Measurements from ENCODE around the gene FUT1. TPM values are rescaled to one million over a fixed set of nuclear protein-coding genes. Genes with fewer than 3 reads are reported as not detected.

Gene FUT1
- under 0.01 TPM in 1 of 2 replicates, not detected in the other for total RNA-seq (ENCODE audit: low replicate concordance)

DNA sequence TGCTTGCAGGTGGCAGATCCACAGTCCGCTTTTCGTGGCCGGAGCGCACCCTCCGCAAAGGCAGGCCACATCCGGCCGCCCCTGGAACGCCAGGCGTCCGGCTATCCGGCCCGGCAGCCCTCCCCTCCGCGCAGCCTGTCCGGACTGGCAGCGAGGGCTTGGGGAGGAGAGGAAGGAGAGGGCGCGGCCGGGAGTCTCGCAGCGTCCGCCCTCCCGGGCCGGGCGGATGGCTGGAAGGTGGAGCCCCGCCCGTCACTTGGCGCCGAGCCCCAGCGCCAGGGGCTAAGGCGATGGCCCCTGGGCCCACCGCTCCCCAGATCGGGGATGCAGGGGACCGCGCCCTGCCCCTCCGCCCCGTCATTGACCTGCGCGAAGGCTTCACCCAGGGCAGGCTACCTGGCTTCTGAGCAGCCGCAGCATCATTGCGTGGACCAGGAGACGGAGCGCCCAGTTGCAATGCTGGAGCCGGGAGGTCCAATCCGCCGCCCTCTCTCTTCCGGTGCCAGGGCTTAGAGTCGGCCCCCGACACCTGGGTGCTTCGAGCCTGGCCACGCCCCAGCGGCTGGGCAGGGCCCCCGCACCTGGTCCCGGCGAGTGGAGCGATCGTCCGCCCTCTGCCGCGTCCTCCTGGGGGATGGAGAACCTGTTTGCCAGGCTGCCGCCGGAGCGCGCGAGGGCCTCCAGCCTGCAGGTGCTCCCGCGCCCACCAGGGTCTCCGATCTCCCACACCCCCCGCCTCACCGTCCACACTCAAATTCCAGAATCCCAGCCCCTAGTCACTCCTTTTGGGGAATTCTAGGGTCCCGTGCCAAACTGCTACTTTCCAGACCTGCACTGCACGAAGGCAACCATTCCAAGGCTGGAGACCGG, at the start of gene FUT1:
Gene FUT1 (minus strand): TSS at position 146 of the 870 bp plus-strand sequence. CDS start 1,360 bp downstream, outside the sequence.
- DNase-seq (ENCODE audit: low read depth): no peak
- TF ChIP-seq, protein P1, sequence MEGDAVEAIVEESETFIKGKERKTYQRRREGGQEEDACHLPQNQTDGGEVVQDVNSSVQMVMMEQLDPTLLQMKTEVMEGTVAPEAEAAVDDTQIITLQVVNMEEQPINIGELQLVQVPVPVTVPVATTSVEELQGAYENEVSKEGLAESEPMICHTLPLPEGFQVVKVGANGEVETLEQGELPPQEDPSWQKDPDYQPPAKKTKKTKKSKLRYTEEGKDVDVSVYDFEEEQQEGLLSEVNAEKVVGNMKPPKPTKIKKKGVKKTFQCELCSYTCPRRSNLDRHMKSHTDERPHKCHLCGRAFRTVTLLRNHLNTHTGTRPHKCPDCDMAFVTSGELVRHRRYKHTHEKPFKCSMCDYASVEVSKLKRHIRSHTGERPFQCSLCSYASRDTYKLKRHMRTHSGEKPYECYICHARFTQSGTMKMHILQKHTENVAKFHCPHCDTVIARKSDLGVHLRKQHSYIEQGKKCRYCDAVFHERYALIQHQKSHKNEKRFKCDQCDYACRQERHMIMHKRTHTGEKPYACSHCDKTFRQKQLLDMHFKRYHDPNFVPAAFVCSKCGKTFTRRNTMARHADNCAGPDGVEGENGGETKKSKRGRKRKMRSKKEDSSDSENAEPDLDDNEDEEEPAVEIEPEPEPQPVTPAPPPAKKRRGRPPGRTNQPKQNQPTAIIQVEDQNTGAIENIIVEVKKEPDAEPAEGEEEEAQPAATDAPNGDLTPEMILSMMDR (IDR thresholded peaks at IDR 0.05; ENCODE audit: insufficient read depth, low read length): no peak
- H3K4me3 ChIP-seq (ENCODE audit: low read depth, low read length): peak within 1 kb of the TSS; percentile 49

- no peak for DNase-seq (ENCODE audit: low read depth)
- TF ChIP-seq, protein P1 (IDR thresholded peaks at IDR 0.05; ENCODE audit: insufficient read depth, low read length): no peak
- H3K4me3 ChIP-seq (ENCODE audit: low read depth, low read length): no peak overlapping the region
Observed at GRCh38 chr19:48799358-48800300, 47.2 kb upstream of the FUT1 start.

- TF ChIP-seq, protein P1 (IDR thresholded peaks at IDR 0.05; ENCODE audit: insufficient read depth, low read length): no peak
- no peak for DNase-seq (ENCODE audit: low read depth)
- no peak overlapping the region for H3K4me3 ChIP-seq (ENCODE audit: low read depth, low read length)
Observed at GRCh38 chr19:48798937-48799336, 46.5 kb upstream of the FUT1 start.

- DNase-seq (ENCODE audit: low read depth): no peak
- TF ChIP-seq, protein P1 (IDR thresholded peaks at IDR 0.05; ENCODE audit: insufficient read depth, low read length): no peak
- H3K4me3 ChIP-seq (ENCODE audit: low read depth, low read length): no peak overlapping the region
Observed at GRCh38 chr19:48797103-48797502, 44.7 kb upstream of the FUT1 start.

GRCh38 chr19:48796298-48797083, 44.0 kb upstream of the FUT1 start:
- no peak for DNase-seq (ENCODE audit: low read depth)
- no peak overlapping the region for H3K4me3 ChIP-seq (ENCODE audit: low read depth, low read length)
- TF ChIP-seq, protein P1 (IDR thresholded peaks at IDR 0.05; ENCODE audit: insufficient read depth, low read length): no peak

DNA sequence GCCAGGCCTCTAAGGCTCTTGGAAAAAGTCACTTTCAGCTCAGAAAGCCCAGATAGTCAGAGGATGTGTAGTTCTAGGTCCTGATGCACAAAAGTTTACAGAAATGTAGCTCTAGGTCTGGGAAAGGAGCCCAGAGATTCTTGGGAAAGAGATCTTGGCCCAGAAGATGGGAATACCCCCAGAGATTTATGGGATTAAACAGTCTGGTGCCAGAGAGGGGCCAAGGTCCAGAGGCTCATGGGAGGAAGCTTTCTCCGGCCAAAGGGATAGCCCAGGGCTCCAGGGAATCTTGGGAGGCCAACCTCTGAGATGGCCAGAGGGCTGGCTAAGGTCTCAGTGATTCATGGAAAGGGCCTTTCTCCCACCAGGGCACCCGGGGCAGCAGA, 43.2 kb upstream of the FUT1 start:
- TF ChIP-seq, protein P1 (IDR thresholded peaks at IDR 0.05; ENCODE audit: insufficient read depth, low read length): no peak
- no peak for DNase-seq (ENCODE audit: low read depth)
- no peak overlapping the region for H3K4me3 ChIP-seq (ENCODE audit: low read depth, low read length)
